Measurements from ENCODE around the gene SLC22A25. TPM values are rescaled to one million over a fixed set of nuclear protein-coding genes. Genes with fewer than 3 reads are reported as not detected.

SLC22A25 gene
- total RNA-seq: not detected

GRCh38 chr11:63243533-63243932, at the start of gene SLC22A25:
Gene SLC22A25 (minus strand): TSS chr11:63243599. CDS start chr11:63229652, 13,947 bp downstream.
- Histone ChIP-seq H3K4me3 (no peak within 1 kb of the TSS), H3K9me3 (no peaks in the 10 kb centered on the region), H3K27ac (no peak within 1 kb of the TSS), H3K36me3 (no peaks in the 10 kb centered on the region), H3K27me3 (no peaks in the 10 kb centered on the region), H3K4me1 (peaks cover 0 to 10% (median 0%) of the 10 kb centered on the region in 4 donors)
- ATAC-seq (ENCODE audit: low FRiP score in 2 of 2): no peak
- 65 to 73% methylated on average over 5 of the region's 5 CpGs for WGBS, 2 donors
- TF ChIP-seq, protein P1, sequence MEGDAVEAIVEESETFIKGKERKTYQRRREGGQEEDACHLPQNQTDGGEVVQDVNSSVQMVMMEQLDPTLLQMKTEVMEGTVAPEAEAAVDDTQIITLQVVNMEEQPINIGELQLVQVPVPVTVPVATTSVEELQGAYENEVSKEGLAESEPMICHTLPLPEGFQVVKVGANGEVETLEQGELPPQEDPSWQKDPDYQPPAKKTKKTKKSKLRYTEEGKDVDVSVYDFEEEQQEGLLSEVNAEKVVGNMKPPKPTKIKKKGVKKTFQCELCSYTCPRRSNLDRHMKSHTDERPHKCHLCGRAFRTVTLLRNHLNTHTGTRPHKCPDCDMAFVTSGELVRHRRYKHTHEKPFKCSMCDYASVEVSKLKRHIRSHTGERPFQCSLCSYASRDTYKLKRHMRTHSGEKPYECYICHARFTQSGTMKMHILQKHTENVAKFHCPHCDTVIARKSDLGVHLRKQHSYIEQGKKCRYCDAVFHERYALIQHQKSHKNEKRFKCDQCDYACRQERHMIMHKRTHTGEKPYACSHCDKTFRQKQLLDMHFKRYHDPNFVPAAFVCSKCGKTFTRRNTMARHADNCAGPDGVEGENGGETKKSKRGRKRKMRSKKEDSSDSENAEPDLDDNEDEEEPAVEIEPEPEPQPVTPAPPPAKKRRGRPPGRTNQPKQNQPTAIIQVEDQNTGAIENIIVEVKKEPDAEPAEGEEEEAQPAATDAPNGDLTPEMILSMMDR (IDR thresholded peaks at IDR 0.05): no peak
- no peak for TF ChIP-seq POLR2AphosphoS5 (IDR thresholded peaks at IDR 0.05)
- TF ChIP-seq EP300 (IDR thresholded peaks at IDR 0.05): no peak
- TF ChIP-seq POLR2A (IDR thresholded peaks at IDR 0.05): no peak
- DNase-seq: peak in 1 of 2 donors; percentile 51

GRCh38 chr11:63290285-63290684, 46.9 kb upstream of the SLC22A25 start:
- DNase-seq (no peak), ATAC-seq (ENCODE audit: low FRiP score in 2 of 2) (no peak)
- Histone ChIP-seq H3K36me3 (no peaks in the 10 kb centered on the region), H3K27ac (no peak overlapping the region), H3K27me3 (no peaks in the 10 kb centered on the region), H3K4me1 (no peaks in the 10 kb centered on the region), H3K9me3 (peaks cover 0 to 5% (median 0%) of the 10 kb centered on the region in 4 donors), H3K4me3 (no peak overlapping the region)
- 72 to 88% methylated on average over 4 of the region's 4 CpGs for WGBS, 2 donors
- TF ChIP-seq, protein P1 (IDR thresholded peaks at IDR 0.05): no peak
- TF ChIP-seq EP300 (IDR thresholded peaks at IDR 0.05) (no peak), POLR2A (IDR thresholded peaks at IDR 0.05) (no peak), POLR2AphosphoS5 (IDR thresholded peaks at IDR 0.05) (no peak)

DNA sequence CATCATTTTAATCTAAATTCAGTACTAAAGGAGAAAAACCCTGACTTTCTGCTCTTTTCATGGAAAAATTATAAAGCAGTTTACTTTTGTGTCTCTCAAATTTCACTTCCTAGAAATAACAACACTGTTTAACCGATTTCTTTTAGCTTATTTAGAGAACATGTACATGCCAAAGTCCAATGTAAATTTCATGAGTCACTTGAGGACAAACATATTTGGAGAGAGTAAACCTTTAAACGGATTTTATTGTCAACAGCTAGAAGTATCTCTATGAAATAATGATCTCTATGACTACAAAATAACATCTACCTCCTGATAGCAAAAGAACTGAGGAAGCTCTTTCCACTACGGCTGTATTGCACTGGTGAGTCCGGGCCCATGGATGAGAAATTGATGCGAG, 46.3 kb upstream of the SLC22A25 start:
- 68 to 69% methylated on average over 5 of the region's 5 CpGs for WGBS, 2 donors
- ATAC-seq (ENCODE audit: low FRiP score in 2 of 2) (no peak), DNase-seq (no peak)
- H3K4me3 ChIP-seq: no peak overlapping the region
- H3K27ac ChIP-seq: no peak overlapping the region
- no peaks in the 10 kb centered on the region for H3K4me1 ChIP-seq
- no peak for TF ChIP-seq EP300 (IDR thresholded peaks at IDR 0.05)
- no peak for TF ChIP-seq POLR2A (IDR thresholded peaks at IDR 0.05)
- TF ChIP-seq, protein P1 (IDR thresholded peaks at IDR 0.05): no peak
- TF ChIP-seq POLR2AphosphoS5 (IDR thresholded peaks at IDR 0.05): no peak
- peaks cover 0 to 5% (median 0%) of the 10 kb centered on the region in 4 donors for H3K9me3 ChIP-seq
- no peaks in the 10 kb centered on the region for H3K27me3 ChIP-seq
- H3K36me3 ChIP-seq: no peaks in the 10 kb centered on the region

DNA sequence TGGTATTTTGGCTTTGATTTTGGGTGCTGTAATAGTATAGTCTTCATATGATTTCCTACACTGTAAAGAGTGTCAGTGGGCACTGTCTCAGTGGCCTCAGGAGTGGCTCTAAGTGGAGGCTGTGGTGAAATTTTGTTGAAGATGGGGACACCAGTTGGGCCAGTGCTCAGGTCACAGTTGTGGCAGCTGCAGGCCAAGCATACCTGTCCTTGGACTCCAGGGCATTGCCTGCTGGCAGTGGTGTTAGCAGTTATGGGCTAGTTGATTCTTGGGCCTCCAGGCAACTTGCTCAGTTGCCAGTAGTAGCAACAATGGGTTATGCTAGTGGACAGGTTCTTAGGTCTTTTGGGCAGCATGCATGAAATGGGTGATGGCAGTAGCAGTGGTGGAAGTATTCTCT, 39.2 kb upstream of the SLC22A25 start:
- Histone ChIP-seq H3K9me3 (no peaks in the 10 kb centered on the region), H3K36me3 (no peaks in the 10 kb centered on the region), H3K27me3 (no peaks in the 10 kb centered on the region), H3K4me3 (no peak overlapping the region), H3K27ac (no peak overlapping the region), H3K4me1 (no peaks in the 10 kb centered on the region)
- ATAC-seq (ENCODE audit: low FRiP score in 2 of 2): no peak
- TF ChIP-seq POLR2AphosphoS5 (IDR thresholded peaks at IDR 0.05) (no peak), POLR2A (IDR thresholded peaks at IDR 0.05) (no peak)
- TF ChIP-seq, protein P1 (IDR thresholded peaks at IDR 0.05): no peak
- DNase-seq: no peak

- TF ChIP-seq, protein P1 (IDR thresholded peaks at IDR 0.05): no peak
- TF ChIP-seq POLR2AphosphoS5 (IDR thresholded peaks at IDR 0.05) (no peak), EP300 (IDR thresholded peaks at IDR 0.05) (no peak), POLR2A (IDR thresholded peaks at IDR 0.05) (no peak)
- DNase-seq (no peak), ATAC-seq (ENCODE audit: low FRiP score in 2 of 2) (no peak)
- Histone ChIP-seq H3K36me3 (no peaks in the 10 kb centered on the region), H3K4me3 (no peak overlapping the region), H3K27ac (no peak overlapping the region), H3K9me3 (no peaks in the 10 kb centered on the region), H3K27me3 (no peaks in the 10 kb centered on the region), H3K4me1 (no peaks in the 10 kb centered on the region)
Observed at GRCh38 chr11:63280920-63281319, 37.5 kb upstream of the SLC22A25 start.

All from upper lobe of left lung (tissue), 6 donors.